Articular chondrocyte of knee joint (primary cell): ENCODE results near the gene DAZ2. TPM values are rescaled to one million over a fixed set of nuclear protein-coding genes. Genes with fewer than 3 reads are reported as not detected.

Experiments used
- total RNA-seq: library from RNA; depleted of rRNA; stranded (reverse); fragments of >200 nt; gene quantifications from 2 replicates; pipeline ENCODE4 v1.2.3, GENCODE V29; 2012

The DAZ2 gene, protein sequence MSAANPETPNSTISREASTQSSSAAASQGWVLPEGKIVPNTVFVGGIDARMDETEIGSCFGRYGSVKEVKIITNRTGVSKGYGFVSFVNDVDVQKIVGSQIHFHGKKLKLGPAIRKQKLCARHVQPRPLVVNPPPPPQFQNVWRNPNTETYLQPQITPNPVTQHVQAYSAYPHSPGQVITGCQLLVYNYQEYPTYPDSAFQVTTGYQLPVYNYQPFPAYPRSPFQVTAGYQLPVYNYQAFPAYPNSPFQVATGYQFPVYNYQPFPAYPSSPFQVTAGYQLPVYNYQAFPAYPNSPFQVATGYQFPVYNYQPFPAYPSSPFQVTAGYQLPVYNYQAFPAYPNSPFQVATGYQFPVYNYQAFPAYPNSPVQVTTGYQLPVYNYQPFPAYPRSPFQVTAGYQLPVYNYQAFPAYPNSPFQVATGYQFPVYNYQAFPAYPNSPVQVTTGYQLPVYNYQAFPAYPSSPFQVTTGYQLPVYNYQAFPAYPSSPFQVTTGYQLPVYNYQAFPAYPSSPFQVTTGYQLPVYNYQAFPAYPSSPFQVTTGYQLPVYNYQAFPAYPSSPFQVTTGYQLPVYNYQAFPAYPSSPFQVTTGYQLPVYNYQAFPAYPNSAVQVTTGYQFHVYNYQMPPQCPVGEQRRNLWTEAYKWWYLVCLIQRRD
- not detected in 2 replicates for total RNA-seq

DNA sequence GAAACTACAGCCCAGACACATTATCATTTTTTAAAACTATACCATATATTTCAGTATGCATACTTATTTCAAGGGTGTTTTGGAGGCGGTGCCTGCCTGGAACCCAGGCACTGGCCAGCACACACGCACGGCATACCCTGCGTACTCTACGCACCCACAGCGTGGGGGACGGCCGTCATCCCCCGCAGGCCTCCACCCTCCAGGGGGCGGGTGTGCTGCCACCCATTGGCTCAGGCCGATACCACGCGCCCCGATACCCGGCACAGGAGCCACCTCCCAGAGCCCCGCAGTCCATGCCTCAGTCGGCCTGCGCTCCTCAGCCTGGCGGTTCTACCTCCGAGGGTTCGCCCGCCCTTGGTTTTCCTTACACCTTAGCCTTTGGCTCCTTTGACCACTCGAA is at the start of gene DAZ2:
Gene DAZ2, plus strand, starts transcription at position 301 of the 400 bp plus-strand sequence. CDS start 208 bp downstream, outside the sequence.

DNA sequence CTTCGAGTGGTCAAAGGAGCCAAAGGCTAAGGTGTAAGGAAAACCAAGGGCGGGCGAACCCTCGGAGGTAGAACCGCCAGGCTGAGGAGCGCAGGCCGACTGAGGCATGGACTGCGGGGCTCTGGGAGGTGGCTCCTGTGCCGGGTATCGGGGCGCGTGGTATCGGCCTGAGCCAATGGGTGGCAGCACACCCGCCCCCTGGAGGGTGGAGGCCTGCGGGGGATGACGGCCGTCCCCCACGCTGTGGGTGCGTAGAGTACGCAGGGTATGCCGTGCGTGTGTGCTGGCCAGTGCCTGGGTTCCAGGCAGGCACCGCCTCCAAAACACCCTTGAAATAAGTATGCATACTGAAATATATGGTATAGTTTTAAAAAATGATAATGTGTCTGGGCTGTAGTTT is 20.4 kb upstream of the DAZ2 start, which contains the start of gene DAZ1:
Gene DAZ1, minus strand, starts transcription at position 101 of the 400 bp plus-strand sequence. CDS start 208 bp downstream, outside the sequence.

Other genes with a start within 250 kb of the DAZ2 start
- not detected in 2 replicates for gene BPY2, start 235.3 kb upstream of the DAZ2 start, total RNA-seq
- not detected in 2 replicates for gene DAZ1, start 20.5 kb upstream of the DAZ2 start, total RNA-seq